GM12873 (cell line): ENCODE results near the gene HDAC9.

Source experiments
- TF ChIP-seq, protein P1 (sequence below): IDR thresholded peaks from 2 replicates; pipeline ENCODE4 v1.5.1; 2012; ENCODE audit warnings: low read depth, mild to moderate bottlenecking, moderate library complexity, low read length, control low read depth; ENCODE audit not compliant: insufficient read depth; ENCODE audit errors: missing control alignments

Gene HDAC9

DNA sequence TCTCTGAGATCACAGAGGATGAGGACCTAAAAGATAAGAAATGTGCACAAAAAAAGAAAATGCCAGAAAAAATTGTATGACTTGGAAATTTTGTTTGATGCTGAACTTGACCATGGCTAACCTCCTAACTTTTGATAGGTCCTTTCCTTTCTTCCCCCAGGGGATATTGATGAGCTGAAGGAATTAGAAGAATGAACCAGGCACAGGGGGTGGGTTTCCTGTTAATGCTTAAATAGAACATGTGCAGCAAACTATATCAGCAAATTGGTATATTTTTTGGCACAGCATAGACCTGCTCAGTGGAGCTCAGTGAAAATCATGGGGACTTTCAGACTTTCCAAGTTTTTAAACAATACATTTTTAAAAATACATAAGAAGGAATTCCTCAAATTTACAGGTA, 300.7 kb downstream of the HDAC9 start:
- TF ChIP-seq, protein P1, sequence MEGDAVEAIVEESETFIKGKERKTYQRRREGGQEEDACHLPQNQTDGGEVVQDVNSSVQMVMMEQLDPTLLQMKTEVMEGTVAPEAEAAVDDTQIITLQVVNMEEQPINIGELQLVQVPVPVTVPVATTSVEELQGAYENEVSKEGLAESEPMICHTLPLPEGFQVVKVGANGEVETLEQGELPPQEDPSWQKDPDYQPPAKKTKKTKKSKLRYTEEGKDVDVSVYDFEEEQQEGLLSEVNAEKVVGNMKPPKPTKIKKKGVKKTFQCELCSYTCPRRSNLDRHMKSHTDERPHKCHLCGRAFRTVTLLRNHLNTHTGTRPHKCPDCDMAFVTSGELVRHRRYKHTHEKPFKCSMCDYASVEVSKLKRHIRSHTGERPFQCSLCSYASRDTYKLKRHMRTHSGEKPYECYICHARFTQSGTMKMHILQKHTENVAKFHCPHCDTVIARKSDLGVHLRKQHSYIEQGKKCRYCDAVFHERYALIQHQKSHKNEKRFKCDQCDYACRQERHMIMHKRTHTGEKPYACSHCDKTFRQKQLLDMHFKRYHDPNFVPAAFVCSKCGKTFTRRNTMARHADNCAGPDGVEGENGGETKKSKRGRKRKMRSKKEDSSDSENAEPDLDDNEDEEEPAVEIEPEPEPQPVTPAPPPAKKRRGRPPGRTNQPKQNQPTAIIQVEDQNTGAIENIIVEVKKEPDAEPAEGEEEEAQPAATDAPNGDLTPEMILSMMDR: no peak

DNA sequence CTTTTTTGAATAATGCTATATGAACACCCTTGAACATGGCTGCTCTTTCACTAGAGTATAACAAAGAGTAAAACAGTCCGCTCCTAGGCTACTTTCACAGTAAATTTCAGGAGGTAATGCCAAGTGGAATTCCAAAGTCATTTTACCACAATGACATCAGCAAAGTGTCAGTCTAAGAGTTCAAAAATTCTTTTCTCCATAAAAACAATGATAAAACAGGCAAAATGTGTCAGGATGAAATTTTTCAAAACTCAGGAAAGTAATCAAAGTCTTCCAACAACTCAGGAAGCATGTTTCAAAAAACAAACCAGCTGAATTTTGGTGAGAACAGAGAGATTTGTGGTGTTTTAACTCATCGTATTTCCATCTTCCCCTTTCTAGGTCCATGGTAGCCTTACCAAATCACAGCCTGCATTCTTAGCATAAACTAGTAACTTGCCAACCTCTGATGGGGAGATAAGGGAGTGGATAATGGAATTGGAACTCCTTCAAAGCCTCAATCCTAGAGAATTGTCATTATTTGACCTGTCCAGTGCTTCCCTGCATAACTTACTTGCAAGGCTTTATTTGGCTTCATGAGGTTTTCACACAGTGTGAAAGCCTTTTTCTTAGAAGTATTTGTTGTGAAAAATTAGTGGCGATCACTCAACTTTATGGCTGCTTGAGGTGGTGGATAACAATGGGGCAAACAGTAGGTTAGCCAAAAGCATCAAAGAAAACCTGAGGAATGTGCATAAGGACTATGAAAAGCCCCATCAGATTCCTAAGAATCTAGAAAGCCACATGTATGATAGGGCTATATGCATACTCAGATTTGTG, 302.7 kb downstream of the HDAC9 start:
- TF ChIP-seq, protein P1: no peak

DNA sequence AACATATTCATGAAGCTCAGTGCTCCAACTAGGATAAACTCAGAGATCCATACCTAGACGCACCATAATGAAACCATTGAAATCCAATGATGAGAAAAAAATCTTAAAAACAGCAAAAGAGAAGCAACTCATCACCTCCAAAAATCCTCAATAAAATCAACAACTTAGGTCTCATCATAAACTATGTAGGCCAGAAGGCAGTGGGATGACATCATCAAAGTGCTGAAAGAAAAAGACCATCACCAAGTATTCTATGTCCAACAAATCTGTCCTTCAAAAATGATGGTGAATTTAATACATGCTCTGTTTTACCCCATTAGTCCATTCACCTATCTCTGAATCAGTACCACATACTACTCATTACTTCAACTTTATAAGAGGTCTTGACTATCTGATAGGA, 304.4 kb downstream of the HDAC9 start:
- TF ChIP-seq, protein P1: no peak

DNA sequence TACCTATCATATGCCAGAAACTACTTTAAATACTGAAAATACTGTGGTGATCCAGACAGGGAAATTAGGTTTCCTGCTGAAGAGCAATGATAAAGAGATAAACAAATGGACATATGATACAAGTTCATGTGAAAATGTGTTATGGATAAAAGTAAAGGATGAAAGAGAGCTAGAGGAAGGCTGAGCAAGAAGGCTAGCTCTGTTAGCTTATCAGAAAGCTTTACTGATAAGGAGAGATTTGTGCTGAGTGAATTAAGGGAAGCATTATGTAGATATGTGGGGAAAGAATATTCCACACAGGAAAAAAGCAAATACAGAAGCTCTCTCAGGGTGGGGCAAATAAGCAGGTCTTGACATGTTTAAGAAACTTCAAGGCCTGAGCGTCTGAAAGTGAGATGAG, 308.4 kb downstream of the HDAC9 start:
- TF ChIP-seq, protein P1: no peak

DNA sequence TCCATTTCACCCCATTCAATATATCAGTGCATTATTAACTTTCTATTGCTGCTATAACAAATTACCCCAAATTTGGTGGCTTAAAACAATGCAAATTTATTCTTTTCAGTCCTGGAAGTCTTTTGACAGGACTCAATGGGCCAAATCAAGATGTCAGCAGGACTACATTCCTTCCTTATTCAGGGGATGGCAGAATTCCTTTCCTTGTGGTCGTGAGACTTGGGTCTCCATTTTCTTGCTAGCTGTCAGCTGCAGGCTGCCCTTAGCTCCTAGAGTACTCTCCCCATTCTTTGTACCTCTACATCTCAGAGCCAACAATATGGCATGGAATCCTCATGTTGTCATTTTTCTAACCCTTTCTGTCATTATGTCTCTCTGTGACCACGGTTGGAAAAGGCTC, 310.6 kb downstream of the HDAC9 start:
- TF ChIP-seq, protein P1: no peak

DNA sequence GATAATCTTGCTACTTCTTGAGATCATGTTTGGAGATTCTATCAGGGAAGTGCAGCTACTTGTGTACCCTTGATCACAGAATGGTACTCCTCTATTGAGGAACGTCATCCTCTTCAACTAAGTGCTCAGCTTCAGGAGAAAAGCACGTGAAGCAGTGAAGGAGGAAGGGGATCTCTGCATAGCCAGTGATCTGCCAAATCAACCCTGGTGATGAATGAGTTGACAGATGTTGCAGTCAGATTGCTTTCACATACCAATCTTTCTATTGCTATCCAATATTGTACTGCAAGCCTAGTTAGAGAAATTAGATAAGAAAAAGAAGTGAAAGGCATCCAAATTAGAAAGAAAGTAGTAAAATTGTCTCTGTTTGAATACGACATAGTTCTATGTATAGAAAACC, 312.5 kb downstream of the HDAC9 start:
- TF ChIP-seq, protein P1: no peak

DNA sequence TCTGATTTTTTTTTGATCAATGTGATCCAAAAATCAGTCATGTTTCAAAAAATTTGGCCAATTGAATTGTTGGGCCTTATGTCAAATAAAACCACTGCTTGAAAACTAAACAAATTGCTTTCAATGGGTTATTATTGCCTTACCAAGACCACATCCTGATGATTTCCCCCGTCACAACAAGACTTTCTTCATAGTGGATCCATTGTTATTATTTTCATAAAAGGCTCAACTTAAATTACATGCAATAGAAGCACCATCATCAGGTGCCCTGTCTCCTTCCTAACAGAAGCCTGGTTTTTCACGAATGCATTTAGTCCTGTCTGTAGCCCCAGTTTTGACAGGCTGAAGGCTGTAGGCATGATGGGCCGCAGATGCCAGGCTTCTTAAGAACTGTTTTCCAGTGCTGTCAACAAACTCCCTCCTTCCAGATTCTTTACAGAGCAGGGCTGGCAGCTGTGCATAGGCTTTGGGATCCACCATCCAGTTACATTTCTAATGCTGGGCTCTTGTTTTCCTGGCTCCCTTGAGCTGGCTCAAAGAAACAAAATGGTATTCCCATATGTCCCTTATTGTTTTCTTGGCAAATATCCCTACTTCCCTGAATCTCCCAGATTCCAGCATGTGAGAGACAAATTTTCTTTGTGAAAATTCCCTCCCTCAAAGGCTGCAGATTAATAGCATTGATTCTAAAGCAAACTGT, 319.9 kb downstream of the HDAC9 start:
- TF ChIP-seq, protein P1: no peak
